Fibroblast of lung (primary cell): ENCODE data around the gene SGCE. TPM values are rescaled to one million over a fixed set of nuclear protein-coding genes. Genes with fewer than 3 reads are reported as not detected.

Source experiments
- DNase-seq, 2 donors: peaks; one replicate each; pipeline versions ENCODE4 v3.0.0 to v3.0.0-alpha.2; 2010; ENCODE audit warnings: low read depth in 2 of 2
- H2AFZ ChIP-seq: 2 replicates; pipeline ENCODE4 v1.5.1; 2012; ENCODE audit warnings: low read length, control low read depth, inconsistent platforms
- H3K27ac ChIP-seq: 2 replicates; pipeline ENCODE4 v1.5.1; 2011; ENCODE audit warnings: low read length, control low read depth; ENCODE audit not compliant: insufficient read depth
- H3K27me3 ChIP-seq: 2 replicates; pipeline ENCODE4 v1.5.1; 2011; ENCODE audit warnings: mild to moderate bottlenecking, low read length; ENCODE audit not compliant: control insufficient read depth, insufficient read depth
- H3K36me3 ChIP-seq: 2 replicates; pipeline ENCODE4 v1.5.1; 2011; ENCODE audit warnings: low read length; ENCODE audit not compliant: control insufficient read depth, insufficient read depth
- H3K4me1 ChIP-seq: 2 replicates; pipeline ENCODE4 v1.5.1; 2011; ENCODE audit warnings: low read length; ENCODE audit not compliant: control insufficient read depth, insufficient read depth; ENCODE audit errors: extremely low read depth
- H3K4me2 ChIP-seq: 2 replicates; pipeline ENCODE4 v1.5.1; 2011; ENCODE audit warnings: low read length, control low read depth; ENCODE audit not compliant: insufficient read depth; ENCODE audit errors: extremely low read depth
- H3K4me3 ChIP-seq, 4 experiments: fragments of 200-600 bp in 1 of 4; sonication (generic) in 1 of 4; replicated peaks in 1 of 4; 2 replicates each; pipeline ENCODE4 v1.5.1; 2011 to 2016; ENCODE audit warnings: low read length in 4 of 4, low read depth in 3 of 4, mild to moderate bottlenecking in 3 of 4, control low read depth in 2 of 4, inconsistent platforms in 1 of 4, mixed read lengths in 1 of 4; ENCODE audit not compliant: insufficient read depth in 1 of 4; ENCODE audit errors: control extremely low read depth in 1 of 4
- H3K79me2 ChIP-seq: 2 replicates; pipeline ENCODE4 v1.5.1; 2012; ENCODE audit warnings: mild to moderate bottlenecking, low read length, inconsistent platforms; ENCODE audit not compliant: control insufficient read depth, insufficient read depth
- H3K9ac ChIP-seq: 2 replicates; pipeline ENCODE4 v1.5.1; 2011; ENCODE audit warnings: mild to moderate bottlenecking, low read length, control low read depth; ENCODE audit not compliant: insufficient read depth
- H3K9me3 ChIP-seq: 2 replicates; pipeline ENCODE4 v1.5.1; 2012; ENCODE audit warnings: low read depth, low read length; ENCODE audit not compliant: control insufficient read depth, insufficient read depth
- H4K20me1 ChIP-seq: 2 replicates; pipeline ENCODE4 v1.5.1; 2011; ENCODE audit warnings: low read length; ENCODE audit not compliant: control insufficient read depth, insufficient read depth; ENCODE audit errors: extremely low read depth
- EZH2 ChIP-seq: IDR thresholded peaks from 2 replicates; pipeline ENCODE4 v1.5.1; 2012; ENCODE audit warnings: low read length, control low read depth, mild to moderate bottlenecking; ENCODE audit errors: missing control alignments
- polyA plus RNA-seq, 2 donors: library from polyadenylated mRNA; depleted of rRNA in 1 of 2; stranded (reverse) in 1 of 2; unstranded in 1 of 2; fragments of >200 nt; gene quantifications; 2 replicates each; pipeline ENCODE4 v1.2.1, GENCODE V29; 2011 to 2012; ENCODE audit warnings: missing spikeins in 1 of 2
- total RNA-seq: library from RNA; depleted of rRNA; stranded (reverse); fragments of >200 nt; gene quantifications from 2 replicates; pipeline ENCODE4 v1.2.1, GENCODE V29; 2014
- TF ChIP-seq, protein P1 (sequence below), 2 donors: IDR thresholded peaks in 1 of 2; conservative IDR thresholded peaks in 1 of 2; 1 replicate in 1 of 2; 2 replicates in 1 of 2; pipeline ENCODE4 v1.5.1; 2011 to 2012; ENCODE audit warnings: low read length in 2 of 2, control low read depth in 1 of 2, inconsistent platforms in 1 of 2, low read depth in 1 of 2, mild to moderate bottlenecking in 1 of 2

Gene SGCE
- total and polyA plus RNA-seq, 2 donors (not counting 1 experiment from before 2014, with no cell fraction given): 106 to 184 TPM

DNA sequence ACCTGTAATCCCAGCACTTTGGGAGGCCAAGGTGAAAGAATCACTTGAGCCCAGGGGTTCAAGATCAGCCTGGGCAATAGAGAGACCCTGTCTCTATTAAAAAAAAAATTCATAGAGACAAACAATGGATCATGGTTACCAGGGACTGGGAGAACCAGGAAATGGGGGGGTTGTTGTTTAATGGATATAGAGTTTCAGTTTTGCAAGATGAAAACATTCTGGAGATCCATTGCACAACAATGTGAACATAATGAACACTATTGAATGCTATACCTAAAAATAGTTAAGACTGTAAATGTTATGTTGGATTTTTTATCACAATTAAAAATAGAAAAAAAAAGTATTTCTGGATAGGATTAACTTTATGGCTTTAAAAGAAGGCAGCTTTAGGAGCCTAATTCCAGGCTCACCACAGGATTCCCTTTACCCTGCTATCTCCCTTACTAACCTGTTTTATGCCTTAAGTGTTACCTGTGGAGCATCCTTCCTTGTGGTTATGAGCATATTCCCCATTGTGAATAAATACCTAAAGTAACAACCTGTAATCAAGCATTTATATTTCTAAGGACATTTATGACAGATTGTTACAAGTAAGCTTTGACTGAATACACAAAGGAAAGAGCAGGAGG lies 45.1 kb upstream of the SGCE start:
- no peaks in the 10 kb centered on the region for H3K27me3 ChIP-seq
- H2AFZ ChIP-seq: no peak overlapping the region
- peaks cover 12% of the 10 kb centered on the region for H3K4me1 ChIP-seq
- no peaks in the 10 kb centered on the region for H3K9me3 ChIP-seq
- no peak overlapping the region for H3K4me2 ChIP-seq
- peak in 1 of 2 donors; percentile 47 for DNase-seq
- TF ChIP-seq, protein P1, sequence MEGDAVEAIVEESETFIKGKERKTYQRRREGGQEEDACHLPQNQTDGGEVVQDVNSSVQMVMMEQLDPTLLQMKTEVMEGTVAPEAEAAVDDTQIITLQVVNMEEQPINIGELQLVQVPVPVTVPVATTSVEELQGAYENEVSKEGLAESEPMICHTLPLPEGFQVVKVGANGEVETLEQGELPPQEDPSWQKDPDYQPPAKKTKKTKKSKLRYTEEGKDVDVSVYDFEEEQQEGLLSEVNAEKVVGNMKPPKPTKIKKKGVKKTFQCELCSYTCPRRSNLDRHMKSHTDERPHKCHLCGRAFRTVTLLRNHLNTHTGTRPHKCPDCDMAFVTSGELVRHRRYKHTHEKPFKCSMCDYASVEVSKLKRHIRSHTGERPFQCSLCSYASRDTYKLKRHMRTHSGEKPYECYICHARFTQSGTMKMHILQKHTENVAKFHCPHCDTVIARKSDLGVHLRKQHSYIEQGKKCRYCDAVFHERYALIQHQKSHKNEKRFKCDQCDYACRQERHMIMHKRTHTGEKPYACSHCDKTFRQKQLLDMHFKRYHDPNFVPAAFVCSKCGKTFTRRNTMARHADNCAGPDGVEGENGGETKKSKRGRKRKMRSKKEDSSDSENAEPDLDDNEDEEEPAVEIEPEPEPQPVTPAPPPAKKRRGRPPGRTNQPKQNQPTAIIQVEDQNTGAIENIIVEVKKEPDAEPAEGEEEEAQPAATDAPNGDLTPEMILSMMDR (conservative IDR thresholded peaks at IDR 0.05 in 1 of 2, IDR thresholded peaks at IDR 0.05 in 1 of 2; ENCODE audit: low read depth in 1 of 2, low read length in 2 of 2): no peak
- no peak for TF ChIP-seq EZH2
- H3K27ac ChIP-seq: no peak overlapping the region
- no peaks in the 10 kb centered on the region for H3K79me2 ChIP-seq
- H3K4me3 ChIP-seq: no peak overlapping the region
- H4K20me1 ChIP-seq: no peaks in the 10 kb centered on the region
- H3K9ac ChIP-seq: no peak overlapping the region
- no peaks in the 10 kb centered on the region for H3K36me3 ChIP-seq

DNA sequence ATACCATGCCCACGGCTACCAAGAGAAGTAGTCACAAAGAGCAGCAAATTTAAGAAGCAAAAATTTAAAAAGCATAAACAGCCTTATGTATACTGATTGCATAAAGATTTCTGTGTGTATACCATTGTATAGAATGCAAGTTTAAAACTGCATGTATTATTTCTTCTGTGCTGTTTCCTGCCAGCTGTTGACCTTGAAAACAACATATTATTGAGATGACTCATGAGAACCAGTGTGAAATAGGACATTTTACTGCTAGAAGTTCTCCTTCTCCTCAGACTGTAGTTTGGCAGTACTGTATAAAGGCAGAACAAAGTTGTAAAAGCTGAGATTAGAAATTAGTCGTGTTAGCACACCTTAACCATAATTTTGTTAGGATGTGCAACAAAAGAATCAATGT lies 42.3 kb upstream of the SGCE start:
- Histone ChIP-seq H3K4me1 (peaks cover 12% of the 10 kb centered on the region), H3K79me2 (no peaks in the 10 kb centered on the region), H3K36me3 (no peaks in the 10 kb centered on the region), H3K27me3 (no peaks in the 10 kb centered on the region), H3K4me3 (peak overlapping the region in 1 of 4 experiments; percentile 30), H3K9me3 (no peaks in the 10 kb centered on the region), H3K27ac (peak overlapping the region; percentile 80), H3K9ac (no peak overlapping the region), H3K4me2 (peak overlapping the region; percentile 59), H2AFZ (no peak overlapping the region), H4K20me1 (no peaks in the 10 kb centered on the region)
- TF ChIP-seq, protein P1 (conservative IDR thresholded peaks at IDR 0.05 in 1 of 2, IDR thresholded peaks at IDR 0.05 in 1 of 2; ENCODE audit: low read depth in 1 of 2, low read length in 2 of 2): no peak
- no peak for TF ChIP-seq EZH2
- peak; percentile 81 to 90 for DNase-seq

DNA sequence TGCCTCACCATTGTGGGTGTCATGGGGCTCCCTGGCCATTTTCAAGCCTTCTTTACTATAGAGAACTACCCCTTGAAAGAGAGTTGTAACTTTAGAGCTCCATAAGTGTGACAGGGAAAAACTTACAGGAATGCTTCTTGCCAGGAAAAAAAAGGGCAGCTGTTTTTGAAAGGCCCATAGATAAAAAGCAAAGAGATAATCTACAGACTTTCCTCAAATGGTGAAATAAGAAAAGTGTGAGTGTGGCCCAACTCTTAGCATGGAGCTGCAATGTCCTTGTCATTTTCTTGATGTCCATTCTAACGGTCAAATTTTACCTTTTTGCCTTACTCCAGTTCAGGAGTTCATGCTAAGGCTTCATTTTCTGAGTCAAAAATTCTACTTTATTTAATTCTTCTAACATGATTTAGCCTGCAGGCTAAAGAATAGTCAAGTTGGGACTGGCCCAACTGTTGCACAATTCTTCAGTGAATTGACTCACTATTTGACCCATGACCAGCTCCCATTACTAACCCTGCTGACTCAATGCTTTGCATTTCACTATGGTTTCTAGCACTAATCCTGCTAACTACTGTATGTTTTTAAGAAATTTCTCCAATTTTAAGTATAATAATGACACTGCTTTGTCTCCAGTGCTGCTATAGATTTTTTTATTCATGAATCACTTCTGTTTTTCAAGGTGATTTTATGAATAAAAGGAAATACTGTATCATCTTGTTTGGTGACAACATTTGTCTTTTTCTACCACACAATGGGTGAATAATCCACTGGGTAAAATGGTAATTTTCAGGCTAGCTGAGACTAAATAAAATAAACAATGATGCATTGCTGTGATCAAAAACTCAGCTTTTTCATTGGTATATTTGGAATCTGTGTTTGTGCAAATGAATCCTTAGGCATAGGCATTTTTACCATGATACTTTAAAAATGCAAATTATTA lies 41.4 kb upstream of the SGCE start:
- Histone ChIP-seq H3K27me3 (no peaks in the 10 kb centered on the region), H3K27ac (peak overlapping the region; percentile 80), H3K79me2 (no peaks in the 10 kb centered on the region), H3K9ac (no peak overlapping the region), H4K20me1 (no peaks in the 10 kb centered on the region), H3K4me2 (peak overlapping the region; percentile 61), H3K9me3 (no peaks in the 10 kb centered on the region), H2AFZ (peak overlapping the region; percentile 50), H3K4me3 (peak overlapping the region in 1 of 4 experiments; percentile 30), H3K4me1 (peaks cover 12% of the 10 kb centered on the region), H3K36me3 (no peaks in the 10 kb centered on the region)
- peak; percentile 93 to 98 for DNase-seq
- TF ChIP-seq EZH2: no peak
- TF ChIP-seq, protein P1 (conservative IDR thresholded peaks at IDR 0.05 in 1 of 2, IDR thresholded peaks at IDR 0.05 in 1 of 2; ENCODE audit: low read depth in 1 of 2, low read length in 2 of 2): no peak
